Keratinocyte (primary cell): ENCODE data around the gene SLC27A3. TPM values are rescaled to one million over a fixed set of nuclear protein-coding genes. Genes with fewer than 3 reads are reported as not detected.

Experiments
- DNase-seq: peaks from one replicate; pipeline ENCODE4 v3.0.0-alpha.2; 2011; ENCODE audit warnings: low read depth, missing footprints, low spot score
- FAIRE-seq: peaks from 2 replicates; lab custom pipeline; 2011; peaks lifted over from hg19 to GRCh38; lab: Jason Lieb, UNC
- H2AFZ ChIP-seq: 2 replicates; pipeline ENCODE4 v1.6.0; 2012; ENCODE audit warnings: low read length, control low read depth, inconsistent platforms; ENCODE audit not compliant: control insufficient read depth
- H3K27ac ChIP-seq: 2 replicates; pipeline ENCODE4 v1.5.1; 2011; ENCODE audit warnings: low read length; ENCODE audit not compliant: control insufficient read depth, insufficient read depth
- H3K27me3 ChIP-seq: 3 replicates; pipeline ENCODE4 v1.6.0; 2011; ENCODE audit warnings: low read length; ENCODE audit not compliant: control insufficient read depth, insufficient read depth; ENCODE audit errors: extremely low read depth
- H3K36me3 ChIP-seq, 2 experiments: 2 replicates in 1 of 2; 3 replicates in 1 of 2; pipeline ENCODE4 v1.5.1; 2011; ENCODE audit warnings: low read length in 2 of 2, mild to moderate bottlenecking in 1 of 2; ENCODE audit not compliant: control insufficient read depth in 2 of 2, insufficient read depth in 2 of 2; ENCODE audit errors: extremely low read depth in 1 of 2
- H3K4me1 ChIP-seq: 3 replicates; pipeline ENCODE4 v1.5.1; 2011; ENCODE audit warnings: low read length; ENCODE audit not compliant: control insufficient read depth, insufficient read depth; ENCODE audit errors: extremely low read depth
- H3K4me2 ChIP-seq: 3 replicates; pipeline ENCODE4 v1.6.0; 2011; ENCODE audit warnings: low read depth, low read length; ENCODE audit not compliant: control insufficient read depth, insufficient read depth; ENCODE audit errors: extremely low read depth
- H3K4me3 ChIP-seq, 3 experiments: fragments of 200-600 bp in 1 of 3; sonication (generic) in 1 of 3; 2 replicates in 2 of 3; 3 replicates in 1 of 3; pipeline ENCODE4 v1.5.1; 2011 to 2016; ENCODE audit warnings: low read length in 3 of 3, mild to moderate bottlenecking in 3 of 3, control low read depth in 2 of 3, inconsistent platforms in 1 of 3, low read depth in 1 of 3, mixed read lengths in 1 of 3, mixed run types in 1 of 3, moderate library complexity in 1 of 3; ENCODE audit not compliant: control insufficient read depth in 2 of 3, insufficient read depth in 2 of 3; ENCODE audit errors: extremely low read depth in 1 of 3
- H3K79me2 ChIP-seq: 2 replicates; pipeline ENCODE4 v1.6.0; 2012; ENCODE audit warnings: low read length; ENCODE audit not compliant: control insufficient read depth, insufficient read depth
- H3K9ac ChIP-seq: 3 replicates; pipeline ENCODE4 v1.6.0; 2011; ENCODE audit warnings: low read length; ENCODE audit not compliant: control insufficient read depth, insufficient read depth; ENCODE audit errors: extremely low read depth
- H3K9me1 ChIP-seq: 3 replicates; pipeline ENCODE4 v1.6.0; 2011; ENCODE audit warnings: low read length; ENCODE audit not compliant: control insufficient read depth, insufficient read depth; ENCODE audit errors: extremely low read depth
- H3K9me3 ChIP-seq: 2 replicates; pipeline ENCODE4 v1.5.1; 2012; ENCODE audit warnings: low read depth, low read length; ENCODE audit not compliant: control insufficient read depth
- H4K20me1 ChIP-seq: 3 replicates; pipeline ENCODE4 v1.6.0; 2011; ENCODE audit warnings: low read length; ENCODE audit not compliant: control insufficient read depth, insufficient read depth; ENCODE audit errors: extremely low read depth
- EZH2 ChIP-seq: IDR thresholded peaks from one replicate; pipeline ENCODE4 v1.6.1; 2012; ENCODE audit warnings: inconsistent platforms, mild to moderate bottlenecking, low read length, moderate library complexity
- dilution Hi-C: fragments of 300-500 bp; cut with MboI; formaldehyde crosslinking; loops from one replicate; pipeline ENCODE4 v1.7.0; 2020; ENCODE audit warnings: low sequenced_read_pairs; ENCODE audit not compliant: extremely low pct_ligation_motif_present
- polyA plus RNA-seq, 5 experiments: library from polyadenylated mRNA; depleted of rRNA in 3 of 5; stranded (reverse) in 3 of 5; stranded (forward) in 1 of 5; unstranded in 1 of 5; fragments of >200 nt; gene quantifications; 1 replicate in 1 of 5; 2 replicates in 3 of 5; 3 replicates in 1 of 5; pipeline versions ENCODE4 v1.2.1 to v1.2.3, GENCODE V29; 2011 to 2012; ENCODE audit warnings: missing spikeins in 2 of 5, low read depth in 1 of 5, low replicate concordance in 1 of 5
- TF ChIP-seq, protein P1 (sequence below), 3 experiments: IDR thresholded peaks in 1 of 3; conservative IDR thresholded peaks in 1 of 3; optimal IDR thresholded peaks in 1 of 3; 2 replicates in 2 of 3; 3 replicates in 1 of 3; pipeline versions ENCODE3 to v1.5.1; 2011; ENCODE audit warnings: low read length in 3 of 3, mild to moderate bottlenecking in 3 of 3, moderate library complexity in 2 of 3, control low read depth in 1 of 3, inconsistent platforms in 1 of 3; ENCODE audit not compliant: insufficient read depth in 2 of 3; ENCODE audit errors: extremely low read depth in 1 of 3

Gene SLC27A3
- polyA plus RNA-seq, 1 donor (not counting 4 experiments of a cell fraction or from before 2014, with no cell fraction given), result 7.4 TPM

DNA sequence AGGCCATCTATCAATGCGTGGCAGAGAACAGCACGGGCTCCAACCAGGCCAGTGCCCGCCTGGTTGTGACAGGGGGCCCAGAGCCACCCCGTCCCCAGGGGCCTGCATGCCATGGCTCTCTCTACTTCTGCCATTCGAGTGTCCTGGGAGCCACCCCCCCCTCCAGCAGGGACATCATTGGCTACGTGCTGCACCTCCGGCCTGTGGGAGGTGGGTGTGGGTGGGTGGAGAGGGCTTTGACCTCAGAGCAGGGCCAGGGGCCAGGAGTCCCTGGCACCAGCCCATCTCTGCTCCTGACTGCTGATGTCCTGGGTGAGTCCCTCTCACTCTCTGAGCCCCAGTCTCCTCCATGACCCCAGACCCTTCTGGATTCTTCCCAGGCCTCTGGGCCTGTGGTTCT, 25.3 kb downstream of the SLC27A3 start:
- dilution Hi-C loops, result no loop called here
- no peak overlapping the region for H3K27ac ChIP-seq
- FAIRE-seq (no peak), DNase-seq (no peak)
- H3K9me1 ChIP-seq, result no peaks in the 10 kb centered on the region
- H3K4me3 ChIP-seq, result no peak overlapping the region
- peaks cover 0 to 9% of the 10 kb centered on the region in 2 experiments for H3K36me3 ChIP-seq
- peaks cover 6% of the 10 kb centered on the region for H3K4me1 ChIP-seq
- H3K9ac ChIP-seq, result no peak overlapping the region
- H3K4me2 ChIP-seq, result no peak overlapping the region
- TF ChIP-seq, protein P1, sequence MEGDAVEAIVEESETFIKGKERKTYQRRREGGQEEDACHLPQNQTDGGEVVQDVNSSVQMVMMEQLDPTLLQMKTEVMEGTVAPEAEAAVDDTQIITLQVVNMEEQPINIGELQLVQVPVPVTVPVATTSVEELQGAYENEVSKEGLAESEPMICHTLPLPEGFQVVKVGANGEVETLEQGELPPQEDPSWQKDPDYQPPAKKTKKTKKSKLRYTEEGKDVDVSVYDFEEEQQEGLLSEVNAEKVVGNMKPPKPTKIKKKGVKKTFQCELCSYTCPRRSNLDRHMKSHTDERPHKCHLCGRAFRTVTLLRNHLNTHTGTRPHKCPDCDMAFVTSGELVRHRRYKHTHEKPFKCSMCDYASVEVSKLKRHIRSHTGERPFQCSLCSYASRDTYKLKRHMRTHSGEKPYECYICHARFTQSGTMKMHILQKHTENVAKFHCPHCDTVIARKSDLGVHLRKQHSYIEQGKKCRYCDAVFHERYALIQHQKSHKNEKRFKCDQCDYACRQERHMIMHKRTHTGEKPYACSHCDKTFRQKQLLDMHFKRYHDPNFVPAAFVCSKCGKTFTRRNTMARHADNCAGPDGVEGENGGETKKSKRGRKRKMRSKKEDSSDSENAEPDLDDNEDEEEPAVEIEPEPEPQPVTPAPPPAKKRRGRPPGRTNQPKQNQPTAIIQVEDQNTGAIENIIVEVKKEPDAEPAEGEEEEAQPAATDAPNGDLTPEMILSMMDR (optimal IDR thresholded peaks at IDR 0.05 in 1 of 3, IDR thresholded peaks at IDR 0.05 in 1 of 3, conservative IDR thresholded peaks at IDR 0.05 in 1 of 3; ENCODE audit: extremely low read depth in 1 of 3, insufficient read depth in 2 of 3, low read length in 3 of 3), result no peak
- no peak for TF ChIP-seq EZH2
- no peaks in the 10 kb centered on the region for H4K20me1 ChIP-seq
- H3K79me2 ChIP-seq, result no peaks in the 10 kb centered on the region
- H3K27me3 ChIP-seq, result no peaks in the 10 kb centered on the region
- H3K9me3 ChIP-seq, result no peaks in the 10 kb centered on the region
- H2AFZ ChIP-seq, result no peak overlapping the region

DNA sequence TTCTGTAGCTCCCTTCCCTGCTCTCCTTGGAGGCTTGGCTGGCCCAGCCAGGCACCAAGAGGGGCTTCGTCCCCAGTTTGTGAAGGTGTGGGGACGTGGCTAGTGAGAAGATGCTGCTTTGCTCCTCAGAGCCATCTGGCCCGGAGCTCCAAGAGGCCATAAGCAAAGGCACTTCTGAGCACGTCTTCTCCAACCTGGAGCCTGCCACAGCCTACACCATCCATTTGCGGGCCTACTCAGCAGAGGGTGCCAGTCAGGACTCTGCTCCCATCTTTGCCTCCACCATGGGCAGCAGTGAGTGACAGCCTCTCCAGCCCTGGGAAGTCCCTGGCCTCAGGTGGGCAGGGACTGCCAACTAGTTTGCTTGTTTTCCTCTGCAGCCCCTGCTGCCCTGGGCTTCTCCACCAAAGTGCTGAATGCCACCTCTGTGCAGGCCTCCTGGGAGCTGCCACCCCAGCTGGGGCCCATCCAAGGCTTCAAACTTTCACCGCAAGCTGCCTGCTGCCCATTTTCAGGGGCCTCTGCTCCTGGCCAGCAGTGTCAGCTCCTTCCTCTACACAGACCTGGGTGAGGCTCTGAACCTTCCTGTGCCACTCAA, 25.9 kb downstream of the SLC27A3 start:
- dilution Hi-C loops, result no loop called here
- Histone ChIP-seq H3K4me3 (no peak overlapping the region), H3K4me2 (no peak overlapping the region), H3K27ac (no peak overlapping the region), H3K36me3 (peaks cover 0 to 9% of the 10 kb centered on the region in 2 experiments), H3K27me3 (no peaks in the 10 kb centered on the region), H4K20me1 (no peaks in the 10 kb centered on the region), H3K9me3 (no peaks in the 10 kb centered on the region), H2AFZ (no peak overlapping the region), H3K9ac (no peak overlapping the region), H3K4me1 (peaks cover 12% of the 10 kb centered on the region), H3K9me1 (no peaks in the 10 kb centered on the region), H3K79me2 (no peaks in the 10 kb centered on the region)
- FAIRE-seq (no peak), DNase-seq (no peak)
- TF ChIP-seq, protein P1 (optimal IDR thresholded peaks at IDR 0.05 in 1 of 3, IDR thresholded peaks at IDR 0.05 in 1 of 3, conservative IDR thresholded peaks at IDR 0.05 in 1 of 3; ENCODE audit: extremely low read depth in 1 of 3, insufficient read depth in 2 of 3, low read length in 3 of 3), result no peak
- no peak for TF ChIP-seq EZH2
